H1 (cell line): ENCODE results near the gene RBMS1. TPM values are rescaled to one million over a fixed set of nuclear protein-coding genes. Genes with fewer than 3 reads are reported as not detected.

Source experiments
- CTCF ChIA-PET: fragments of 300-600 bp; sonication (Branson Sonifier 250); formaldehyde crosslinking; loops from one replicate; lab custom pipeline; 2021; ENCODE audit not compliant: partially characterized antibody; lab: Charles Lee
- POLR2A ChIA-PET: fragments of 300-600 bp; sonication (Branson Sonifier 250); formaldehyde crosslinking; loops from one replicate; lab custom pipeline; 2021; ENCODE audit warnings: inconsistent platforms; ENCODE audit not compliant: partially characterized antibody; lab: Charles Lee
- DNase-seq, 2 experiments: peaks; one replicate each; pipeline versions ENCODE4 v3.0.0 to v3.0.0-alpha.2; 2010 to 2022; ENCODE audit warnings: low spot score in 2 of 2, low read depth in 1 of 2, mixed read lengths in 1 of 2
- FAIRE-seq: peaks from 2 replicates; lab custom pipeline; 2011; peaks lifted over from hg19 to GRCh38; lab: Jason Lieb, UNC
- H2AFZ ChIP-seq: 2 replicates; pipeline ENCODE4 v1.8.1; 2012; ENCODE audit warnings: low read length, inconsistent platforms
- H2AK5ac ChIP-seq: 2 replicates; pipeline ENCODE4 v1.6.1; 2013; ENCODE audit warnings: low read depth, low read length
- H2BK120ac ChIP-seq: replicated peaks from 2 replicates; pipeline ENCODE3; 2013; ENCODE audit warnings: low read depth, low read length, inconsistent platforms
- H2BK12ac ChIP-seq: 2 replicates; pipeline ENCODE4 v1.6.1; 2013; ENCODE audit warnings: low read depth, low read length
- H2BK15ac ChIP-seq: 2 replicates; pipeline ENCODE4 v1.6.1; 2013; ENCODE audit warnings: low read length
- H2BK20ac ChIP-seq: 2 replicates; pipeline ENCODE4 v1.6.1; 2013; ENCODE audit warnings: low read length
- H2BK5ac ChIP-seq: 2 replicates; pipeline ENCODE4 v1.6.1; 2013; ENCODE audit warnings: low read depth, low read length
- H3K14ac ChIP-seq: 2 replicates; pipeline ENCODE4 v1.6.1; 2013; ENCODE audit warnings: inconsistent platforms; ENCODE audit not compliant: insufficient read length
- H3K18ac ChIP-seq: 2 replicates; pipeline ENCODE4 v1.6.1; 2013; ENCODE audit warnings: low read length; ENCODE audit errors: extremely low read depth
- H3K23ac ChIP-seq: 2 replicates; pipeline ENCODE4 v1.6.1; 2013; ENCODE audit warnings: inconsistent platforms; ENCODE audit not compliant: insufficient read length
- H3K23me2 ChIP-seq: 2 replicates; pipeline ENCODE4 v1.6.1; 2013; ENCODE audit warnings: low read depth, low read length
- H3K27ac ChIP-seq: 2 replicates; pipeline ENCODE4 v1.6.1; 2011; ENCODE audit warnings: low read depth, low read length, inconsistent platforms
- H3K27me3 ChIP-seq, 4 experiments: replicated peaks in 1 of 4; 1 replicate in 1 of 4; 2 replicates in 3 of 4; pipeline versions ENCODE4 v1.6.1 to v1.8.1; 2011 to 2013; ENCODE audit warnings: low read length in 3 of 4, mild to moderate bottlenecking in 3 of 4, inconsistent platforms in 2 of 4, mixed read lengths in 2 of 4, moderate library complexity in 1 of 4; ENCODE audit not compliant: control insufficient read depth in 3 of 4, insufficient read depth in 3 of 4; ENCODE audit errors: extremely low read depth in 1 of 4
- H3K36me3 ChIP-seq, 4 experiments: 2 replicates each; pipeline versions ENCODE4 v1.6.1 to v1.8.1; 2011 to 2013; ENCODE audit warnings: mild to moderate bottlenecking in 4 of 4, low read length in 3 of 4, moderate library complexity in 2 of 4, control low read depth in 1 of 4, inconsistent platforms in 1 of 4; ENCODE audit not compliant: insufficient read depth in 4 of 4, control insufficient read depth in 2 of 4
- H3K4ac ChIP-seq: replicated peaks from 2 replicates; pipeline ENCODE3; 2013; ENCODE audit warnings: low read length, low read depth, mixed read lengths, inconsistent platforms; ENCODE audit not compliant: insufficient read length
- H3K4me1 ChIP-seq, 4 experiments: replicated peaks in 1 of 4; 1 replicate in 1 of 4; 2 replicates in 3 of 4; pipeline versions ENCODE4 v1.6.1 to v1.8.1; 2011 to 2013; ENCODE audit warnings: low read length in 3 of 4, inconsistent platforms in 2 of 4, mixed read lengths in 1 of 4; ENCODE audit not compliant: insufficient read depth in 4 of 4, control insufficient read depth in 3 of 4
- H3K4me2 ChIP-seq, 2 experiments: 2 replicates each; pipeline versions ENCODE4 v1.6.1 to v1.8.1; 2011 to 2013; ENCODE audit warnings: low read depth in 2 of 2, low read length in 2 of 2, control low read depth in 1 of 2, inconsistent platforms in 1 of 2, mild to moderate bottlenecking in 1 of 2; ENCODE audit not compliant: insufficient read depth in 1 of 2
- H3K4me3 ChIP-seq, 4 experiments: fragments of 200-600, 300-600 bp in 1 of 4; sonication (generic), shearing (Covaris generic), sonication (Bioruptor Twin) in 1 of 4; 2 replicates each; pipeline versions ENCODE4 v1.5.1 to v1.8.1; 2011 to 2016; ENCODE audit warnings: low read length in 4 of 4, low read depth in 3 of 4, control low read depth in 2 of 4, inconsistent platforms in 2 of 4, mild to moderate bottlenecking in 2 of 4, mixed read lengths in 1 of 4, moderate library complexity in 1 of 4; ENCODE audit not compliant: insufficient read depth in 2 of 4; ENCODE audit errors: extremely low read depth in 1 of 4
- H3K56ac ChIP-seq: replicated peaks from 2 replicates; pipeline ENCODE3; 2013; ENCODE audit warnings: low read depth, mild to moderate bottlenecking, mixed read lengths, low read length, inconsistent platforms; ENCODE audit not compliant: insufficient read length
- H3K79me1 ChIP-seq: 2 replicates; pipeline ENCODE4 v1.6.1; 2013; ENCODE audit warnings: low read depth, low read length, control low read depth
- H3K79me2 ChIP-seq, 2 experiments: 2 replicates each; pipeline versions ENCODE4 v1.6.1 to v1.8.1; 2012 to 2013; ENCODE audit warnings: low read length in 2 of 2, mild to moderate bottlenecking in 2 of 2, inconsistent platforms in 1 of 2; ENCODE audit not compliant: insufficient read depth in 2 of 2, control insufficient read depth in 1 of 2
- H3K9ac ChIP-seq, 4 experiments: replicated peaks in 1 of 4; 1 replicate in 1 of 4; 2 replicates in 3 of 4; pipeline versions ENCODE4 v1.6.1 to v1.8.1; 2011 to 2013; ENCODE audit warnings: low read depth in 3 of 4, low read length in 3 of 4, control low read depth in 2 of 4, mild to moderate bottlenecking in 2 of 4, moderate library complexity in 2 of 4, inconsistent platforms in 1 of 4; ENCODE audit errors: extremely low read depth in 1 of 4
- H3K9me3 ChIP-seq, 2 experiments: 2 replicates each; pipeline versions ENCODE4 v1.6.1 to v1.8.1; 2012 to 2013; ENCODE audit warnings: mild to moderate bottlenecking in 2 of 2, moderate library complexity in 2 of 2, control low read depth in 1 of 2, inconsistent platforms in 1 of 2, low read depth in 1 of 2, low read length in 1 of 2, mixed read lengths in 1 of 2; ENCODE audit not compliant: insufficient read depth in 2 of 2
- H4K20me1 ChIP-seq, 2 experiments: replicated peaks in 1 of 2; 2 replicates each; pipeline versions ENCODE3 to v1.8.1; 2011 to 2013; ENCODE audit warnings: inconsistent platforms in 2 of 2, low read length in 2 of 2, mild to moderate bottlenecking in 1 of 2; ENCODE audit not compliant: insufficient read depth in 2 of 2, control insufficient read depth in 1 of 2
- H4K5ac ChIP-seq: 2 replicates; pipeline ENCODE4 v1.6.1; 2013; ENCODE audit warnings: low read length, low read depth, mixed read lengths, inconsistent platforms; ENCODE audit not compliant: insufficient read length
- H4K8ac ChIP-seq: 2 replicates; pipeline ENCODE4 v1.8.0; 2013; ENCODE audit warnings: mild to moderate bottlenecking, moderate library complexity, low read length, inconsistent platforms; ENCODE audit not compliant: insufficient read depth; ENCODE audit errors: extremely low read depth
- H4K91ac ChIP-seq: replicated peaks from 2 replicates; pipeline ENCODE3; 2013; ENCODE audit warnings: low read length, mixed read lengths, inconsistent platforms; ENCODE audit not compliant: insufficient read length
- ASH2L ChIP-seq: fragments of 200-600, 300-600 bp; sonication (generic); IDR thresholded peaks from one replicate; pipeline ENCODE4 v1.7.1; 2017; ENCODE audit warnings: low read length
- CBX8 ChIP-seq: fragments of 300-800, 300-1000 bp; sonication (generic); IDR thresholded peaks from 2 replicates; pipeline ENCODE4 v1.7.1; 2016; ENCODE audit warnings: low read depth, low read length, borderline replicate concordance
- CEBPB ChIP-seq: IDR thresholded peaks from 2 replicates; pipeline ENCODE4 v1.6.1; 2012; ENCODE audit warnings: low read depth, low read length
- CHD1 ChIP-seq: IDR thresholded peaks from 2 replicates; pipeline ENCODE4 v1.6.1; 2012; ENCODE audit warnings: low read depth, low read length, improper control_type of control experiment
- CREB1 ChIP-seq: IDR thresholded peaks from 2 replicates; pipeline ENCODE4 v1.6.1; 2012; ENCODE audit warnings: inconsistent platforms
- EP300 ChIP-seq, 2 experiments: IDR thresholded peaks; 1 replicate in 1 of 2; 2 replicates in 1 of 2; pipeline ENCODE4 v1.6.1; 2011 to 2012; ENCODE audit warnings: low read depth in 2 of 2, low read length in 2 of 2, mild to moderate bottlenecking in 2 of 2, borderline replicate concordance in 1 of 2, inconsistent platforms in 1 of 2, moderate library complexity in 1 of 2
- HDAC2 ChIP-seq, 2 experiments: fragments of 300-600 bp in 1 of 2; sonication (generic) in 1 of 2; IDR thresholded peaks; 2 replicates each; pipeline ENCODE4 v1.6.1; 2011 to 2012; ENCODE audit warnings: low read depth in 2 of 2, low read length in 2 of 2, mild to moderate bottlenecking in 2 of 2, moderate library complexity in 2 of 2, borderline replicate concordance in 1 of 2, inconsistent platforms in 1 of 2
- JUND ChIP-seq: IDR thresholded peaks from 2 replicates; pipeline ENCODE4 v1.6.1; 2011; ENCODE audit warnings: mild to moderate bottlenecking, improper control_type of control experiment, low read length
- PHF8 ChIP-seq: fragments of 200-600 bp; sonication (generic); conservative IDR thresholded peaks from 2 replicates; pipeline ENCODE4 v1.7.1; 2012; ENCODE audit warnings: low read depth, mild to moderate bottlenecking, inconsistent platforms, low read length, moderate library complexity
- POLR2AphosphoS5 ChIP-seq: IDR thresholded peaks from 2 replicates; pipeline ENCODE4 v1.6.1; 2011; ENCODE audit warnings: low read depth, low read length
- RBBP5 ChIP-seq: IDR thresholded peaks from 2 replicates; pipeline ENCODE4 v1.7.1; 2012; ENCODE audit warnings: low read depth, mild to moderate bottlenecking, inconsistent platforms, low read length, moderate library complexity, borderline replicate concordance
- RXRA ChIP-seq: IDR thresholded peaks from 2 replicates; pipeline ENCODE4 v1.6.1; 2011; ENCODE audit warnings: low read depth, mild to moderate bottlenecking, low read length, moderate library complexity; ENCODE audit not compliant: insufficient read depth
- SIN3A ChIP-seq, 2 experiments: IDR thresholded peaks in 1 of 2; conservative IDR thresholded peaks in 1 of 2; 2 replicates each; pipeline ENCODE4 v1.6.1; 2011 to 2012; ENCODE audit warnings: low read length in 2 of 2, improper control_type of control experiment in 1 of 2, low read depth in 1 of 2, mild to moderate bottlenecking in 1 of 2
- SIX5 ChIP-seq: IDR thresholded peaks from 2 replicates; pipeline ENCODE4 v1.6.1; 2011; ENCODE audit warnings: mild to moderate bottlenecking, low read depth, low read length
- ZNF274 ChIP-seq: IDR thresholded peaks from 2 replicates; pipeline ENCODE4 v1.7.0; 2012; ENCODE audit warnings: low read length, borderline replicate concordance; ENCODE audit errors: extremely low read depth
- WGBS, 2 experiments: shearing (Covaris generic) in 1 of 2; methylation state at CpG; one replicate each; pipeline versions ENCODE4 v1.1.6 to v1.1.7; 2013 to 2015; ENCODE audit warnings: low lambda C conversion rate in 2 of 2, mixed read lengths in 2 of 2, inconsistent platforms in 1 of 2, low coverage in 1 of 2, missing lambda C conversion rate in 1 of 2; ENCODE audit not compliant: insufficient replicate concordance in 2 of 2, insufficient coverage in 1 of 2, insufficient read length in 1 of 2; ENCODE audit errors: extremely low coverage in 1 of 2, missing lambda C conversion rate in 1 of 2; 5-methylcytosine and 5-hydroxymethylcytosine counted together
- polyA plus RNA-seq, 7 experiments: library from polyadenylated mRNA; depleted of rRNA in 3 of 7; stranded (reverse) in 5 of 7; unstranded in 2 of 7; fragments of >200 nt in 5 of 7; fragments of 200-250 nt in 2 of 7; gene quantifications; 1 replicate in 5 of 7; 2 replicates in 1 of 7; 4 replicates in 1 of 7; pipeline versions ENCODE4 v1.2.1 to v1.2.3, GENCODE V29; 2011 to 2013; ENCODE audit warnings: missing spikeins in 2 of 7, mixed read lengths in 2 of 7
- total RNA-seq: library from RNA; stranded (reverse); fragmentation: NEBNext Ultra II Directional; extraction: Animal tissue kit (Norgen Biotek cat#: 25700); gene quantifications from 2 replicates; pipeline ENCODE4 v1.2.1, GENCODE V29; 2021

The RBMS1 gene
- total and polyA plus RNA-seq, 2 of the 8 experiments (the other 6 are each of a cell fraction or from before 2014, with no cell fraction given) = 53.7 to 60.0 TPM

DNA sequence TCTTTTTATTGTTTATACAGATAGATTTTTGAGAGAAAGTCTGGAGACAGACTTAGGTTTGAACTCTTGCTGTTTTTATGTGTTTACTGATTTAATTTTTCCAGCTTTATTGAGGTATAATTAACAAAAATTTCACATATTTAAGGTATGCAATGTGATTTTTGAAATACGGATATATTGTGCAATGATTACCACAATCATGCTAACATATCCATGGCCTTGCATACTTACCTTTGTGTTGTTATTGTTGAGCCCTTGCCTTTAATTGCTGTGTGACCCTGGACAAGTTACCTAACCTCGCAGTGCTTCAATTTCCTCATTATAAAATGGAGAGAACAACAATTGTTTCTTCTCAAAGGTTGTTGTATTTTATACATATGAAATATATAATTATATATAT is 13.9 kb upstream of the RBMS1 start:
- FAIRE-seq = no peak
- no peak overlapping the region for H3K14ac ChIP-seq
- WGBS, 2 experiments = 45% methylated on average over 2 of the region's 2 CpGs; no CpG with 5 or more reads in 1 of the 2 experiments
- H2AFZ ChIP-seq = no peak overlapping the region
- no peak overlapping the region for H3K56ac ChIP-seq
- POLR2A ChIA-PET = no interaction called here
- no peak overlapping the region for H4K91ac ChIP-seq
- no peak overlapping the region for H2BK12ac ChIP-seq
- H3K36me3 ChIP-seq = no peaks in the 10 kb centered on the region
- H2AK5ac ChIP-seq = no peak overlapping the region
- H3K9ac ChIP-seq = no peak overlapping the region
- no peaks in the 10 kb centered on the region for H3K79me2 ChIP-seq
- no peak overlapping the region for H3K18ac ChIP-seq
- no peaks in the 10 kb centered on the region for H4K20me1 ChIP-seq
- H3K4ac ChIP-seq = no peak overlapping the region
- peaks cover 0 to 1% (median 0%) of the 10 kb centered on the region in 4 experiments; a peak in 1 of 7 replicates for H3K27me3 ChIP-seq
- no peak overlapping the region for H2BK5ac ChIP-seq
- H4K8ac ChIP-seq = no peak overlapping the region
- H3K79me1 ChIP-seq = no peaks in the 10 kb centered on the region
- H3K4me2 ChIP-seq = no peak overlapping the region
- H2BK15ac ChIP-seq = no peak overlapping the region
- no peak for DNase-seq
- H2BK120ac ChIP-seq = no peak overlapping the region
- H3K27ac ChIP-seq = no peak overlapping the region
- no peak overlapping the region for H3K23ac ChIP-seq
- CTCF ChIA-PET = interaction anchor here (1.2 to 1.4 kb wide), 2 partner anchors 74 to 237 kb away, joined by 4 read pairs; no protein-coding TSS in a partner anchor
- no peaks in the 10 kb centered on the region for H3K9me3 ChIP-seq
- no peaks in the 10 kb centered on the region for H3K23me2 ChIP-seq
- H3K4me1 ChIP-seq = no peaks in the 10 kb centered on the region
- H4K5ac ChIP-seq = no peak overlapping the region
- H2BK20ac ChIP-seq = no peak overlapping the region
- no peak overlapping the region for H3K4me3 ChIP-seq
- TF ChIP-seq SIX5 (no peak), CEBPB (no peak), CHD1 (no peak), ZNF274 (no peak), SIN3A (conservative IDR thresholded peaks at IDR 0.05 in 1 of 2, IDR thresholded peaks at IDR 0.05 in 1 of 2; ENCODE audit: low read depth in 1 of 2, low read length in 2 of 2) (no peak), PHF8 (no peak), CBX8 (no peak), HDAC2 (IDR thresholded peaks at IDR 0.05; ENCODE audit: borderline replicate concordance in 1 of 2, low read depth in 2 of 2, low read length in 2 of 2) (no peak), CREB1 (no peak), RXRA (no peak), JUND (no peak), RBBP5 (no peak), EP300 (IDR thresholded peaks at IDR 0.05; ENCODE audit: borderline replicate concordance in 1 of 2, low read depth in 2 of 2, low read length in 2 of 2) (no peak), POLR2AphosphoS5 (no peak), ASH2L (no peak)
